NB4 (cell line): ENCODE measurements around the gene UBE4B.

Experiments
- DNase-seq: peaks from one replicate; pipeline ENCODE4 v3.0.0; 2010; ENCODE audit warnings: low read depth
- H3K4me3 ChIP-seq: one replicate; pipeline ENCODE4 v1.5.1; 2011; ENCODE audit warnings: mild to moderate bottlenecking, low read depth, low read length, moderate library complexity
- MYC ChIP-seq: IDR thresholded peaks from 2 replicates; pipeline ENCODE4 v1.6.1; 2011; ENCODE audit warnings: low read depth, low read length
- POLR2A ChIP-seq: IDR thresholded peaks from 2 replicates; pipeline ENCODE4 v1.6.1; 2011; ENCODE audit warnings: mild to moderate bottlenecking; ENCODE audit not compliant: insufficient read length; ENCODE audit errors: extremely low read depth
- TF ChIP-seq, protein P1 (sequence below): IDR thresholded peaks from 2 replicates; pipeline ENCODE4 v1.6.1; 2011; ENCODE audit warnings: low read depth, low read length
- TF ChIP-seq, protein P2 (sequence below): IDR thresholded peaks from one replicate; pipeline ENCODE4 v1.5.1; 2012; ENCODE audit warnings: low read depth, low read length

The UBE4B gene

DNA sequence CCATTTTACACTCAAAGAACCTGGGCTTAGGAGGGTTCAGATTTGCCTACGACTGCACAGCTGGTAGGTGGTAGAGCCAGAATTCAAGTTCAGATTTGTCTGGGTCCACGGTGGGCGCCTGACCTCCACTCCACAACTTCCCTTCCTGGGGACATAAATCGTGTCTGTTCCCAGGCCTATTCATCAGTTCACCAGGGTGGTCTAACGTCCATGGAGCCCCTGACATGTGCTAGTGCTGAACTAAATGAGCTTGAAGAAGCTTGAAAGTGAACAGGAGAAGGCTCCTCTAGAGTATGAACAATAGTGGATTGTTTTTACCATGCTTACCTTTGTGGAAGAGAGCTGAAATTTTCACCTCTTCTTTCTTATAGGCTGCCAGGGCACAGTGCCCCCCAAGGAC lies 145.1 kb downstream of the UBE4B start:
- TF ChIP-seq MYC (no peak), POLR2A (no peak)
- TF ChIP-seq, protein P1, sequence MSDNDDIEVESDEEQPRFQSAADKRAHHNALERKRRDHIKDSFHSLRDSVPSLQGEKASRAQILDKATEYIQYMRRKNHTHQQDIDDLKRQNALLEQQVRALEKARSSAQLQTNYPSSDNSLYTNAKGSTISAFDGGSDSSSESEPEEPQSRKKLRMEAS, result no peak
- TF ChIP-seq, protein P2, sequence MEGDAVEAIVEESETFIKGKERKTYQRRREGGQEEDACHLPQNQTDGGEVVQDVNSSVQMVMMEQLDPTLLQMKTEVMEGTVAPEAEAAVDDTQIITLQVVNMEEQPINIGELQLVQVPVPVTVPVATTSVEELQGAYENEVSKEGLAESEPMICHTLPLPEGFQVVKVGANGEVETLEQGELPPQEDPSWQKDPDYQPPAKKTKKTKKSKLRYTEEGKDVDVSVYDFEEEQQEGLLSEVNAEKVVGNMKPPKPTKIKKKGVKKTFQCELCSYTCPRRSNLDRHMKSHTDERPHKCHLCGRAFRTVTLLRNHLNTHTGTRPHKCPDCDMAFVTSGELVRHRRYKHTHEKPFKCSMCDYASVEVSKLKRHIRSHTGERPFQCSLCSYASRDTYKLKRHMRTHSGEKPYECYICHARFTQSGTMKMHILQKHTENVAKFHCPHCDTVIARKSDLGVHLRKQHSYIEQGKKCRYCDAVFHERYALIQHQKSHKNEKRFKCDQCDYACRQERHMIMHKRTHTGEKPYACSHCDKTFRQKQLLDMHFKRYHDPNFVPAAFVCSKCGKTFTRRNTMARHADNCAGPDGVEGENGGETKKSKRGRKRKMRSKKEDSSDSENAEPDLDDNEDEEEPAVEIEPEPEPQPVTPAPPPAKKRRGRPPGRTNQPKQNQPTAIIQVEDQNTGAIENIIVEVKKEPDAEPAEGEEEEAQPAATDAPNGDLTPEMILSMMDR, result no peak
- no peak for DNase-seq
- H3K4me3 ChIP-seq, result no peak overlapping the region

DNA sequence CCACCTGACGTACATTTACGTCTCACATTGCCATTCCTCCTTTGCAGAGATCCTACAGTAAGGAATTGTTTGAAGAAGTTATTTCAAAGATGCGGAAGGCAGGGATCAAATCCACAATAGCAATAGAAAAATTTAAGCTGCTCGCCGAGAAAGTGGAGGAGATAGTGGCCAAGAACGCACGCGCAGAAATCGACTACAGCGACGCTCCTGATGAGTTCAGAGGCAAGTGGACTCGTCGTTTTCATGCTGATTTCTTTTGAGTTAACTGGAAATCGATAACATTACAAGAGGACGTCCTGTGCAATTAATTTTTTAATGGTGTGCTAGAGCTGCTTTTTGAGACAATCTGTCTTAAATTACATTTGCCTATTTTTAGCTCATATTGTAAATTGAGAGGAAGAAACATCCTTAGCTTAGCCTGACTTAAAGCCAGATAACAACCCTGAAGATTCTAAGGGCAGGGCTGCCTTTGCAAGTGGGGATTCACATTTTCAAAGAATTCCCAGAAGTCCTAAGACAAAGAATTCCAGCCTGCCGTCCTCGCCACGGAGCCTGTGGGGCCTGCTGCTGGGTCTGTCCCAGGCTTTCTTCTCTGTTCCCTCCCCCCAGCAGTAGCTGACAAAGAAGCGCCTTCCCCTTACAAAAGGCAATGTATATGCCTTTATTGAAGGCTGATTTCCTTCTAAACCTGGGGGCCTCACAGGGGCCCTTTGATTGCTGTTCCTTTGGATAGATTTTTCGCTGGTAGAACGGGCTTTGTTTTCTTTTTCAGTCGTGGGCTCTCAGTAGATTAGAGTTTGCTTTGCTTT lies 146.0 kb downstream of the UBE4B start:
- no peak overlapping the region for H3K4me3 ChIP-seq
- no peak for DNase-seq
- no peak for TF ChIP-seq MYC

DNA sequence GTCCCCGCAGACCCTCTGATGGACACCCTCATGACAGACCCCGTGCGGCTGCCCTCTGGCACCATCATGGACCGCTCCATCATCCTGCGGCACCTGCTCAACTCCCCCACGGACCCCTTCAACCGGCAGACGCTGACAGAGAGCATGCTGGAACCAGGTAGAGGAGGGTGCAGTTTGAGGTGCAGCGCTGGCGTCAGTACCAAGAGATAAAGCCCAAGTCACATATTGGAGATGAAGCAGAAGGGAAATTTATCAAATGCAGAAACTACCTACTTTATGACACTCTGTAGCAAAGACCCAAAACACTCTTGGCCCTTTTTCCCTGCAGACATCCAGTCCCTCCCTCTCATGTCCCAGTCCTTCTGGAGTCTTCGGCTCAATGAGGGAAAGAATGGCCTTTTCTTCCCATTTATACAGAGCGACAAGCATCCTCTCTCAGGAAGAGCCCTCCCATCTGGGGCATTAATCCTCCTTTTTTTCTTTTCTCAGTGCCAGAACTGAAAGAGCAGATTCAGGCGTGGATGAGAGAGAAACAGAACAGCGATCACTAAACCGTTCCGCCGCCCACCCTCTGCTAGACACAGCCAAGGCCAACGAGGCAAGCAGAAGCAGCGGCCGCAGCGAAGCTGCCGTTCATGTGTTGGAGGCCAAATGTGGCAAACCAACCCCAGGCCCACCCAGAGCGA lies 146.8 kb downstream of the UBE4B start:
- TF ChIP-seq, protein P1, result no peak
- no peak for TF ChIP-seq MYC
- no peak for TF ChIP-seq POLR2A
- TF ChIP-seq, protein P2, result no peak
- no peak for DNase-seq
- H3K4me3 ChIP-seq, result no peak overlapping the region

DNA sequence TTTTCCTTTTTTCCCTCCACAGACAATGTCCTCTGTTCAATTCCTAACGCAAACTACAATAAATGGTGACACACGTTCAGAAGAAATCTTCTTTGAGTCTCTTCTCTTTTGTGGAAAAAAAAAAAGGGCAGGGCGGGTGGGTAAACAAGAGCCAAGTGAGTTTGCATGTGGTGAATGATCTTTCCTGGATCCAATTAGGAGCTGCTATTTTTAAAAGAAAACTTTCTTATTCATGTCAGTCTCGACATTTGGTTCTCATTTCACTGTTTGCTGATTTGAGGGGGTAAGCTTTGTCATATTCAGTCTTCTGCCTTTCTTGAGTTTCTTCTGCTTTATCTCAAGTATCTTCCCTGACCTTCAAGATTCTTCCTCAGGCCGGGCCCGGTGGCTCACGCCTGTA lies 148.4 kb downstream of the UBE4B start:
- no peak for DNase-seq
- TF ChIP-seq, protein P1, result no peak
- TF ChIP-seq POLR2A (no peak), MYC (no peak)
- TF ChIP-seq, protein P2, result no peak
- no peak overlapping the region for H3K4me3 ChIP-seq

DNA sequence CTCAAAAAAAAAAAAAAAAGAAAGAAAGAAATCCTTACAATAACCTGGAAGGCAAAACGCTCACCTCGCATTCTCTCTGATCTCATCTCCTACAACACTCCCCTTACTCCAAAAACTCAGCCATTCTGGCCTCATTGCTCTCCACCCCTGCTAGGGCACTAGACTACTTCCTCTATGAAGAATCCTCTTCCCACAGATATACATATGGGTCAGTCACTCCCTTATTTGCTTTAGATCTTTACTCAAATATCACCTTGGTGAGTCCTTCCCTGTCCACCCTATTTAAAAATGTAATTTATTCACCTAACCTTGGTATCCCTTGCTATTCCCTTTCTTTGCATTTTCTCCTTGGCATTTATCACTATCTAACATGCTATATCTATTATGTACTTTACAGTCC lies 153.0 kb downstream of the UBE4B start:
- TF ChIP-seq MYC (no peak), POLR2A (no peak)
- TF ChIP-seq, protein P1, result no peak
- TF ChIP-seq, protein P2, result no peak
- DNase-seq, result no peak

DNA sequence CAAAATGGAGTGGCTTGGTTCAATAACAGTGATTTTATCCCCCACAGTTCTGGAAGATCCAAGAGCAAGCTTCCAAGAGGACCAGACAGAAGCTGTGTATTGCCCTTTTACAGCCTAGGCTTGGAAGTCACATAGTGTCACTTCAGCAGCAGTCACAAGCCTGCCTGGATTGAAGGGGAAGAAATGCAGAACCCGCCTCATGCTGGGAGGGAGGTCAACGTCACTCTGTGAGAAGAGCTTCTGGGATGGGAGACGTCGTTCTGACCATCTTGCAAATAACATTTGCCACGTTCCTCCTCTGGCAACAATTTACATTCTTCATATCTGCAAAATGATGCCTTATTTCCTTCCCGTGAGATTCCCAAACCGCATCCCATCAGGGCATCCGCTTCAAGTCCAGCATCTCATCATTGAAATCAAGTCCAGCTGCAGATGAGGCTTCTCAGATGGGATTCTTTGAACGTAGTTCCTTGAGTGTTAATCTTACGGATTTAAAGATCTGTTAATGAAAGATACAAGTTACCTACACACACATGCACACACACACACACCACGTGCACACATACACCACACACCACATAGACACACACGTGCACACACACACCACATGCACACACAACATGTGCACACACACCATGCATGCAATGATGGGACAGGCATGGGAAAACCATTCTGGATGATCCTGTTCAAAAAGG lies 153.7 kb downstream of the UBE4B start:
- DNase-seq, result no peak
- TF ChIP-seq POLR2A (no peak), MYC (no peak)
- TF ChIP-seq, protein P2, result no peak
- TF ChIP-seq, protein P1, result no peak
- no peak overlapping the region for H3K4me3 ChIP-seq

More for the DNA sequence above, 153.0 kb downstream of the UBE4B start:
- no peak overlapping the region for H3K4me3 ChIP-seq
